Epidermal melanocyte (primary cell): Measurements from ENCODE around the gene GPLD1.
A peak's percentile ranks its signal among the peaks of the same experiment; 100 is the strongest.
"Not testable (repeated sequence)": the region's sequence is repeated elsewhere in the genome, so short reads cannot be mapped to it uniquely, and the experiment has no call there.

ENCODE experiments used
- DNase-seq: peaks from one replicate; pipeline ENCODE4 v3.0.0; 2011; ENCODE audit warnings: low spot score; ENCODE audit not compliant: insufficient read length

GPLD1 gene

GRCh38 chr6:24415753-24416152 is 73.6 kb downstream of the GPLD1 start:
- no peak for DNase-seq

GRCh38 chr6:24414531-24414930 is 74.8 kb downstream of the GPLD1 start:
- not testable (repeated sequence) for DNase-seq

GRCh38 chr6:24412294-24412693 is 77.1 kb downstream of the GPLD1 start:
- no peak for DNase-seq

GRCh38 chr6:24410622-24411021 is 78.8 kb downstream of the GPLD1 start:
- DNase-seq: no peak

GRCh38 chr6:24408719-24409410 is 80.5 kb downstream of the GPLD1 start:
- DNase-seq: no peak

GRCh38 chr6:24405262-24405661 is 84.1 kb downstream of the GPLD1 start:
- DNase-seq: no peak

- no peak for DNase-seq
Measured at GRCh38 chr6:24403501-24403824, 85.9 kb downstream of the GPLD1 start.

- peak; percentile 41 for DNase-seq
Measured at GRCh38 chr6:24402697-24403500, 86.5 kb downstream of the GPLD1 start, which contains the start of gene MRS2. MRS2 (plus strand) TSS chr6:24402936; CDS start chr6:24403047, 111 bp downstream.

GRCh38 chr6:24401458-24401857 is 87.9 kb downstream of the GPLD1 start:
- DNase-seq: no peak

GRCh38 chr6:24400045-24401039 is 89.0 kb downstream of the GPLD1 start:
- not testable (repeated sequence) for DNase-seq

- DNase-seq: no peak
Measured at GRCh38 chr6:24397631-24398030, 91.7 kb downstream of the GPLD1 start.

- no peak for DNase-seq
Measured at GRCh38 chr6:24396824-24397223, 92.6 kb downstream of the GPLD1 start.

GRCh38 chr6:24394780-24395437 is 94.5 kb downstream of the GPLD1 start:
- DNase-seq: no peak

- DNase-seq: no peak
Measured at GRCh38 chr6:24394061-24394779, 95.2 kb downstream of the GPLD1 start.

GRCh38 chr6:24391756-24392405 is 97.5 kb downstream of the GPLD1 start:
- no peak for DNase-seq

- no peak for DNase-seq
Measured at GRCh38 chr6:24391208-24391607, 98.2 kb downstream of the GPLD1 start.

GRCh38 chr6:24387818-24388217 is 101.6 kb downstream of the GPLD1 start:
- DNase-seq: no peak

- no peak for DNase-seq
Measured at GRCh38 chr6:24385536-24386269, 103.7 kb downstream of the GPLD1 start.
